D721Med (cell line): ENCODE measurements around the gene CCZ1.
"Not testable (repeated sequence)": the region's sequence is repeated elsewhere in the genome, so short reads cannot be mapped to it uniquely, and the experiment has no call there.

Source experiments
- DNase-seq: peaks from one replicate; pipeline ENCODE4 v3.0.0; 2011; ENCODE audit warnings: low spot score; ENCODE audit not compliant: insufficient read length
- FAIRE-seq: peaks from 2 replicates; lab custom pipeline; 2011; peaks lifted over from hg19 to GRCh38; lab: Jason Lieb, UNC
- CTCF ChIP-seq: IDR thresholded peaks from 2 replicates; pipeline ENCODE4 v1.5.1; 2012; ENCODE audit warnings: mild to moderate bottlenecking, control low read depth; ENCODE audit not compliant: insufficient read depth; ENCODE audit errors: missing control alignments

The CCZ1 gene

GRCh38 chr7:5898480-5899224, at the start of gene CCZ1:
TSS of gene CCZ1 (plus strand) at chr7:5898733. CDS start at chr7:5898800, 67 bp downstream.
- not testable (repeated sequence) for DNase-seq, FAIRE-seq
- TF ChIP-seq CTCF, result peak; percentile 25

GRCh38 chr7:5850944-5851343, 47.6 kb upstream of the CCZ1 start:
- no peak for TF ChIP-seq CTCF
- no peak for DNase-seq
- no peak for FAIRE-seq

GRCh38 chr7:5854738-5855137, 43.8 kb upstream of the CCZ1 start:
- no peak for TF ChIP-seq CTCF
- FAIRE-seq (no peak), DNase-seq (no peak)

- not testable (repeated sequence) for FAIRE-seq, DNase-seq
These were observed 41.4 kb upstream of the CCZ1 start for GRCh38 chr7:5857041-5857575.

GRCh38 chr7:5858494-5858893, 40.0 kb upstream of the CCZ1 start:
- DNase-seq, FAIRE-seq: not testable (repeated sequence)

GRCh38 chr7:5861281-5861680, 37.3 kb upstream of the CCZ1 start:
- DNase-seq, FAIRE-seq: not testable (repeated sequence)

GRCh38 chr7:5862753-5863366, 35.7 kb upstream of the CCZ1 start:
- DNase-seq, FAIRE-seq: not testable (repeated sequence)

GRCh38 chr7:5865279-5865931, 33.1 kb upstream of the CCZ1 start:
- FAIRE-seq, DNase-seq: not testable (repeated sequence)

- FAIRE-seq (no peak), DNase-seq (no peak)
- TF ChIP-seq CTCF, result no peak
These were observed 31.5 kb upstream of the CCZ1 start for GRCh38 chr7:5867060-5867459.

GRCh38 chr7:5868928-5869341, 29.6 kb upstream of the CCZ1 start:
- not testable (repeated sequence) for DNase-seq, FAIRE-seq
